WI38 (cell line): Measurements from ENCODE around the gene KCTD21.
A peak's percentile ranks its signal among the peaks of the same experiment; 100 is the strongest.
"Not testable (repeated sequence)": the region's sequence is repeated elsewhere in the genome, so short reads cannot be mapped to it uniquely, and the experiment has no call there.

Source experiments
- H3K4me3 ChIP-seq: 2 replicates; pipeline ENCODE4 v1.5.1; 2011; ENCODE audit warnings: low read depth, mild to moderate bottlenecking, control low read depth, low read length
- CTCF ChIP-seq: IDR thresholded peaks from 2 replicates; pipeline ENCODE4 v1.5.1; 2012; ENCODE audit warnings: low read depth, mild to moderate bottlenecking, control low read depth, low read length

Gene KCTD21

GRCh38 chr11:78228467-78228866, 40.0 kb upstream of the KCTD21 start:
- 0 out of 2 replicates have a peak, but pooled peaks have one; percentile 12 for TF ChIP-seq CTCF
- H3K4me3 ChIP-seq: no peak overlapping the region

GRCh38 chr11:78227921-78228320, 39.5 kb upstream of the KCTD21 start:
- TF ChIP-seq CTCF: no peak

GRCh38 chr11:78226684-78227680, 38.6 kb upstream of the KCTD21 start:
- H3K4me3 ChIP-seq: no peak overlapping the region

More at GRCh38 chr11:78227921-78228320, 39.5 kb upstream of the KCTD21 start:
- H3K4me3 ChIP-seq: no peak overlapping the region

GRCh38 chr11:78224906-78225420, 36.5 kb upstream of the KCTD21 start:
- TF ChIP-seq CTCF: no peak
- no peak overlapping the region for H3K4me3 ChIP-seq

More at GRCh38 chr11:78226684-78227680, 38.6 kb upstream of the KCTD21 start:
- no peak for TF ChIP-seq CTCF

- no peak for TF ChIP-seq CTCF
- no peak overlapping the region for H3K4me3 ChIP-seq
These were observed 36.1 kb upstream of the KCTD21 start for GRCh38 chr11:78224506-78224905.

- H3K4me3 ChIP-seq: no peak overlapping the region
- no peak for TF ChIP-seq CTCF
These were observed 35.0 kb upstream of the KCTD21 start for GRCh38 chr11:78223320-78223954.

- not testable (repeated sequence) for H3K4me3 ChIP-seq
These were observed 34.3 kb upstream of the KCTD21 start for GRCh38 chr11:78222726-78223125.
